SK-N-MC (cell line): ENCODE results near the gene AGPAT3.

Experiments
- DNase-seq: peaks from one replicate; pipeline ENCODE4 v3.0.0-alpha.2; 2011; ENCODE audit warnings: low read depth, low spot score
- H3K27ac ChIP-seq: fragments of 200-600 bp; sonication (generic); 2 replicates; pipeline ENCODE4 v1.5.1; 2016; ENCODE audit warnings: mixed run types
- H3K36me3 ChIP-seq: fragments of 200-600 bp; sonication (generic); 2 replicates; pipeline ENCODE4 v1.6.1; 2017; ENCODE audit warnings: antibody characterized with exemption, low read length, mixed read lengths; ENCODE audit not compliant: insufficient read depth
- H3K4me3 ChIP-seq: fragments of 200-600 bp; sonication (generic); 2 replicates; pipeline ENCODE4 v1.5.1; 2016
- H3K9ac ChIP-seq: fragments of 200-600 bp; sonication (generic); 2 replicates; pipeline ENCODE4 v1.8.0; 2017; ENCODE audit warnings: mixed run types, mixed read lengths; ENCODE audit not compliant: insufficient read length
- H3K9me3 ChIP-seq: fragments of 200-600 bp; sonication (generic); 2 replicates; pipeline ENCODE4 v1.6.1; 2017; ENCODE audit warnings: low read depth, mild to moderate bottlenecking, antibody characterized with exemption, low read length, moderate library complexity, mixed read lengths
- EZH2 ChIP-seq: fragments of 200-600 bp; sonication (generic); IDR thresholded peaks from one replicate; pipeline ENCODE4 v1.6.1; 2017; ENCODE audit warnings: antibody characterized with exemption
- FOXP2 ChIP-seq: optimal IDR thresholded peaks from 2 replicates; pipeline ENCODE3; 2011; ENCODE audit warnings: mild to moderate bottlenecking, moderate library complexity; ENCODE audit not compliant: insufficient read depth; ENCODE audit errors: extremely low read length, control extremely low read depth
- POLR2AphosphoS5 ChIP-seq: IDR thresholded peaks from 2 replicates; pipeline ENCODE4 v1.6.1; 2012; ENCODE audit warnings: mild to moderate bottlenecking, low read depth, low read length, borderline replicate concordance

AGPAT3 gene

DNA sequence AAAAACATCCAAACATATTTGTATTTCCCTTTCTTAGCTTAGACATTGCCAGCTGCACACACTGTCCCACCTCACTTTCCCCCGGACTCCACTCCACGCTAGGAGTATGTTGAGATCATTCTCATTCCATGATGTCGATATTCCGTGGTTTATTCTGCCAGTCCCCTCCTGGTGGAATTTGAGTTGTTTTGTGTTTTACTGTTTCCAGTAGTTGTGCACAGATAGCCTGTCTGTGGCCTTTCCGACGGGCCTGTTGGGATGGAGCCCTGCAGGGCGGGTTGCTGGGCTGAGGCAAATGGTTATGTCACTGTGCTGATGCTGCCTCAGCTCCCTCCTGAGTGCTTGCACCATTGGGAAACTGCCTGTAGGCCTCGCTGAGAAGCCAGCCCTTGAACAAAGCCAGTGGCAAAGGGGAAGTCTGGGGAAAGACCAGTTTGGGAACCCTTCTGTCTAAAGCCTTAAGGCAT is 159.9 kb downstream of the AGPAT3 start:
- Histone ChIP-seq H3K4me3 (peak overlapping the region; percentile 30; the same call in 1 of the 2 replicates), H3K36me3 (peaks cover 4% of the 10 kb centered on the region; the same call in 1 of the 2 replicates), H3K9me3 (no peaks in the 10 kb centered on the region), H3K27ac (peak overlapping the region; percentile 88), H3K9ac (peak overlapping the region; percentile 64)
- TF ChIP-seq FOXP2 (no peak), POLR2AphosphoS5 (no peak), EZH2 (no peak)
- DNase-seq, result no peak

- no peak for DNase-seq
- H3K9ac ChIP-seq, result no peak overlapping the region
- peaks cover 8% of the 10 kb centered on the region for H3K36me3 ChIP-seq
- peak overlapping the region; percentile 89 for H3K27ac ChIP-seq
- H3K9me3 ChIP-seq, result no peaks in the 10 kb centered on the region
- TF ChIP-seq POLR2AphosphoS5, result no peak
- no peak for TF ChIP-seq EZH2
- TF ChIP-seq FOXP2, result no peak
- peak overlapping the region; percentile 38; the same call in 1 of the 2 replicates for H3K4me3 ChIP-seq
Measured at GRCh38 chr21:44027607-44028286, 162.7 kb downstream of the AGPAT3 start.

- peak overlapping the region; percentile 89 for H3K27ac ChIP-seq
- H3K9ac ChIP-seq, result no peak overlapping the region
- no peak for TF ChIP-seq POLR2AphosphoS5
- no peak for TF ChIP-seq EZH2
- TF ChIP-seq FOXP2, result no peak
- H3K4me3 ChIP-seq, result peak overlapping the region; percentile 38
- no peak for DNase-seq
- no peaks in the 10 kb centered on the region for H3K9me3 ChIP-seq
- peaks cover 10% of the 10 kb centered on the region for H3K36me3 ChIP-seq
Measured at GRCh38 chr21:44028287-44028659, 163.2 kb downstream of the AGPAT3 start.

DNA sequence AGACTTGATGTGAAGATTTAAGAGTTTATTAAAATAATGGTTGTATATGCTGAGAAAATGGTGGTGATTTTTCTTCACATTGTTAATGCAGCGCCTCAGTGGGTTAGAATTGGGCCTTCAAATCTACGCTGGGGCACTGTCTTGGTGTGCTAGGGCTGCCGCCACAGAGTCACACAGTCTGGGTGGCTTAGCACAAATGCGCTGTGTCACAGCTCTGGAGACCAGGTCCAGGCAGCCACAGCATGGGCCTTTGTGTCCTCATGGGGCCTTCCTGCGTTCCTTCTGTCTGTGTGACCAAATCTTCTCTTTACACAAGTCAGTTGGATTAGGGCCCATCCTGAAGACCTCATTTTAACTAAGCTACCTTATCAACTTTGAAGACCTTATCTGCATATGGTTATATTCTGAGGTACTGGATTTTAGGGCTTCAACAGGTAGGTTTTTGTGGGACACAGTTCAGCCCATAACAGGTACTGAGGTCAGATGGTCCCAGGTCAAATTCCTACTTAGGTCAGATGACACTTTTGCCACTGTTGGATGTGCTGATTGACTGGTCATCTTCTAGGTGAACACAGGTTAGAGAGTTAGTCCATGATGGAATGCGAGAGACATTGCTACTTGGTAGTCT is 164.6 kb downstream of the AGPAT3 start:
- no peak for DNase-seq
- no peaks in the 10 kb centered on the region for H3K9me3 ChIP-seq
- no peak overlapping the region for H3K4me3 ChIP-seq
- H3K9ac ChIP-seq, result no peak overlapping the region
- no peak overlapping the region for H3K27ac ChIP-seq
- H3K36me3 ChIP-seq, result peaks cover 13% of the 10 kb centered on the region
- TF ChIP-seq POLR2AphosphoS5, result no peak
- TF ChIP-seq EZH2, result no peak
- TF ChIP-seq FOXP2, result no peak

DNA sequence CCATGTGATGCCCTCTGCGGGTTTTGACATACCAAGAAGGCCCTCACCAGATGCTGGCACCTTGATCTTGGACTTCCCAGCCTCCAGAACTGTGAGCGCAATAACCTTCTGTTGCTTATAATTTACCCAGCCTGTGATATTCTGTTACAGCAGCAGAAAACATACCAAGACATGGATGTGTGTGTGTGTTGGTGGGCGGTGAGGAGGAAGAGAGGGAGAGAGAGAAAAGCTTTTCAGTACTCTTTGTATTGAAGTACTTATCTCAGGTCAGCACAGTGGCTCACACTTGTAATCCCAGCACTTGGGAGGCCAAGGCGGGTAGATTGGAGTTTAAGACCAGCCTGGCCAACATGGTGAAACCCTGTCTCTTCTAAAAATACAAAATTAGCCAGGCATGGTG is 170.2 kb downstream of the AGPAT3 start:
- Histone ChIP-seq H3K27ac (no peak overlapping the region), H3K9ac (no peak overlapping the region), H3K36me3 (peaks cover 28% of the 10 kb centered on the region), H3K9me3 (no peaks in the 10 kb centered on the region), H3K4me3 (no peak overlapping the region)
- DNase-seq, result no peak
- TF ChIP-seq POLR2AphosphoS5, result no peak
- no peak for TF ChIP-seq EZH2
- TF ChIP-seq FOXP2, result no peak
